Endothelial cell of umbilical vein (primary cell): ENCODE measurements around the gene MARCHF9. TPM values are rescaled to one million over a fixed set of nuclear protein-coding genes. Genes with fewer than 3 reads are reported as not detected.

ENCODE experiments used
- BruUV-seq: library from RNA; stranded (reverse); fragments of 400-500 nt; replicated peaks from 2 replicates; lab custom pipeline; 2021; lab: Mats Ljungman, UMichigan
- CTCF ChIA-PET: fragments of 300-600, 350-600 bp; sonication (Branson Sonifier 250); formaldehyde crosslinking; loops from one replicate; lab custom pipeline; 2021; ENCODE audit warnings: antibody characterized with exemption, inconsistent platforms; lab: Charles Lee
- POLR2A ChIA-PET: fragments of 300-600, 350-600 bp; sonication (Branson Sonifier 250); formaldehyde crosslinking; loops from one replicate; lab custom pipeline; 2021; ENCODE audit warnings: antibody characterized with exemption, inconsistent platforms; lab: Charles Lee
- DNase-seq: peaks from one replicate; pipeline ENCODE4 v3.0.0-alpha.2; 2011; ENCODE audit warnings: low read depth, low spot score
- FAIRE-seq: peaks from 2 replicates; lab custom pipeline; 2011; peaks lifted over from hg19 to GRCh38; lab: Jason Lieb, UNC
- H2AFZ ChIP-seq: 2 replicates; pipeline ENCODE4 v1.6.0; 2012; ENCODE audit warnings: low read depth, low read length, control low read depth, inconsistent platforms
- H3K27ac ChIP-seq: 2 replicates; pipeline ENCODE4 v1.5.1; 2011; ENCODE audit warnings: low read depth, mild to moderate bottlenecking, control low read depth, low read length, moderate library complexity; ENCODE audit not compliant: insufficient read depth
- H3K27me3 ChIP-seq, 2 experiments: 2 replicates each; pipeline versions ENCODE4 v1.6.0 to v1.6.1; 2011; ENCODE audit warnings: low read length in 2 of 2, mixed read lengths in 1 of 2; ENCODE audit not compliant: control insufficient read depth in 2 of 2, insufficient read depth in 2 of 2
- H3K36me3 ChIP-seq, 2 experiments: 2 replicates in 1 of 2; 3 replicates in 1 of 2; pipeline ENCODE4 v1.5.1; 2011; ENCODE audit warnings: low read length in 2 of 2, mild to moderate bottlenecking in 1 of 2, moderate library complexity in 1 of 2; ENCODE audit not compliant: control insufficient read depth in 2 of 2, insufficient read depth in 2 of 2; ENCODE audit errors: extremely low read depth in 1 of 2
- H3K4me1 ChIP-seq: 3 replicates; pipeline ENCODE4 v1.5.1; 2011; ENCODE audit warnings: mild to moderate bottlenecking, low read length; ENCODE audit not compliant: control insufficient read depth, insufficient read depth; ENCODE audit errors: extremely low read depth
- H3K4me2 ChIP-seq: 2 replicates; pipeline ENCODE4 v1.6.1; 2011; ENCODE audit warnings: low read length, control low read depth, mixed read lengths; ENCODE audit not compliant: insufficient read depth
- H3K4me3 ChIP-seq, 3 experiments: fragments of 200-600 bp in 1 of 3; sonication (generic), shearing (Covaris generic) in 1 of 3; replicated peaks in 1 of 3; 2 replicates each; pipeline ENCODE4 v1.5.1; 2011 to 2016; ENCODE audit warnings: control low read depth in 3 of 3, low read length in 3 of 3, mild to moderate bottlenecking in 2 of 3, inconsistent platforms in 1 of 3, low read depth in 1 of 3, moderate library complexity in 1 of 3; ENCODE audit not compliant: insufficient read depth in 1 of 3
- H3K79me2 ChIP-seq: 2 replicates; pipeline ENCODE4 v1.6.0; 2012; ENCODE audit warnings: low read length, inconsistent platforms; ENCODE audit not compliant: control insufficient read depth, insufficient read depth
- H3K9ac ChIP-seq: replicated peaks from 2 replicates; pipeline ENCODE3; 2011; ENCODE audit warnings: low read length, control low read depth; ENCODE audit not compliant: insufficient read depth; ENCODE audit errors: extremely low read depth
- H3K9me1 ChIP-seq: replicated peaks from 3 replicates; pipeline ENCODE4 v1.6.0; 2011; ENCODE audit warnings: mild to moderate bottlenecking, low read length; ENCODE audit not compliant: control insufficient read depth, insufficient read depth; ENCODE audit errors: extremely low read depth
- H3K9me3 ChIP-seq: replicated peaks from 2 replicates; pipeline ENCODE4 v1.5.1; 2012; ENCODE audit warnings: low read length, inconsistent platforms; ENCODE audit not compliant: control insufficient read depth, insufficient read depth
- H4K20me1 ChIP-seq: replicated peaks from 2 replicates; pipeline ENCODE3; 2011; ENCODE audit warnings: mild to moderate bottlenecking, low read length; ENCODE audit not compliant: control insufficient read depth, insufficient read depth; ENCODE audit errors: extremely low read depth
- EZH2 ChIP-seq: IDR thresholded peaks from 2 replicates; pipeline ENCODE4 v1.6.1; 2012; ENCODE audit warnings: borderline replicate concordance, low read depth, mild to moderate bottlenecking, moderate library complexity, low read length, inconsistent platforms; ENCODE audit not compliant: severe bottlenecking
- FOS ChIP-seq: IDR thresholded peaks from 2 replicates; pipeline ENCODE4 v1.6.1; 2011; ENCODE audit warnings: mild to moderate bottlenecking, low read length, moderate library complexity, borderline replicate concordance; ENCODE audit not compliant: insufficient read depth
- GATA2 ChIP-seq: IDR thresholded peaks from 2 replicates; pipeline ENCODE4 v1.7.0; 2011; ENCODE audit warnings: low read depth, mild to moderate bottlenecking, moderate library complexity, mixed read lengths, low read length; ENCODE audit not compliant: insufficient read length, insufficient read depth
- JUN ChIP-seq: IDR thresholded peaks from 2 replicates; pipeline ENCODE4 v1.6.1; 2011; ENCODE audit warnings: borderline replicate concordance, low read depth; ENCODE audit not compliant: insufficient read length, insufficient read depth
- MYC ChIP-seq: IDR thresholded peaks from one replicate; pipeline ENCODE4 v1.6.1; 2011; ENCODE audit warnings: mild to moderate bottlenecking, low read depth, low read length
- POLR2A ChIP-seq: IDR thresholded peaks from 2 replicates; pipeline ENCODE4 v1.6.1; 2012; ENCODE audit warnings: low read depth, mild to moderate bottlenecking, control low read depth, low read length
- POLR2AphosphoS5 ChIP-seq: IDR thresholded peaks from 2 replicates; pipeline ENCODE4 v1.6.1; 2012; ENCODE audit warnings: low read depth, mild to moderate bottlenecking, control low read depth, low read length, moderate library complexity; ENCODE audit not compliant: insufficient read depth
- dilution Hi-C: fragments of 300-500 bp; cut with MboI; formaldehyde crosslinking; loops from one replicate; pipeline ENCODE4 v1.15.0; 2019; ENCODE audit warnings: low sequenced_read_pairs; ENCODE audit not compliant: extremely low pct_ligation_motif_present
- intact Hi-C: fragments of 100-400 bp; cut with micrococcal nuclease; formaldehyde crosslinking; loops from one replicate; pipeline ENCODE4 v1.10.0; 2022
- polyA plus RNA-seq, 4 experiments: library from polyadenylated mRNA; depleted of rRNA in 3 of 4; stranded (reverse) in 3 of 4; unstranded in 1 of 4; fragments of >200 nt; gene quantifications; 2 replicates each; pipeline versions ENCODE4 v1.2.1 to v1.2.3, GENCODE V29; 2011 to 2012; ENCODE audit warnings: missing spikeins in 1 of 4
- total RNA-seq: library from RNA; stranded (reverse); gene quantifications from 2 replicates; pipeline ENCODE4 v1.2.3, GENCODE V29; 2021
- TF ChIP-seq, protein P1 (sequence below): IDR thresholded peaks from 2 replicates; pipeline ENCODE4 v1.6.1; 2011; ENCODE audit not compliant: insufficient read depth, insufficient read length
- TF ChIP-seq, protein P2 (sequence below), 2 donors: IDR thresholded peaks; 1 replicate in 1 of 2; 2 replicates in 1 of 2; pipeline ENCODE4 v1.5.1; 2011; ENCODE audit warnings: low read length in 2 of 2, mild to moderate bottlenecking in 2 of 2, moderate library complexity in 2 of 2, control low read depth in 1 of 2, inconsistent platforms in 1 of 2, low read depth in 1 of 2; ENCODE audit not compliant: insufficient read depth in 1 of 2; ENCODE audit errors: extremely low read depth in 1 of 2

MARCHF9 gene
- total and polyA plus RNA-seq, 2 donors (not counting 3 experiments of a cell fraction or from before 2014, with no cell fraction given), result 4.6 to 4.8 TPM

GRCh38 chr12:57722716-57723629 is 31.9 kb upstream of the MARCHF9 start:
- POLR2A ChIA-PET, result no interaction called here
- Histone ChIP-seq H4K20me1 (no peaks in the 10 kb centered on the region), H3K27me3 (no peaks in the 10 kb centered on the region), H3K9me3 (no peaks in the 10 kb centered on the region), H3K36me3 (peaks cover 0 to 18% of the 10 kb centered on the region in 2 experiments), H3K4me2 (no peak overlapping the region), H3K79me2 (no peaks in the 10 kb centered on the region), H3K9ac (no peak overlapping the region), H3K4me3 (no peak overlapping the region), H3K9me1 (no peaks in the 10 kb centered on the region), H3K4me1 (peaks cover 7% of the 10 kb centered on the region), H2AFZ (no peak overlapping the region), H3K27ac (no peak overlapping the region)
- intact Hi-C loops, result no loop called here
- TF ChIP-seq GATA2, result no peak
- no peak for TF ChIP-seq EZH2
- no peak for TF ChIP-seq JUN
- TF ChIP-seq POLR2A, result no peak
- TF ChIP-seq POLR2AphosphoS5, result no peak
- no peak for TF ChIP-seq MYC
- CTCF ChIA-PET, result interaction anchor here (0.6 to 4.6 kb wide), 3 partner anchors 13 to 14 kb away, joined by 4 to 48 read pairs (median 4); partner anchors contain the start of gene AGAP2
- DNase-seq (no peak), FAIRE-seq (no peak)
- BruUV-seq, result no TSS peak
- dilution Hi-C loops, result no loop called here

GRCh38 chr12:57723630-57723962 is 31.3 kb upstream of the MARCHF9 start:
- no peaks in the 10 kb centered on the region for H4K20me1 ChIP-seq
- no peaks in the 10 kb centered on the region for H3K79me2 ChIP-seq
- H3K27me3 ChIP-seq, result no peaks in the 10 kb centered on the region
- no peak for FAIRE-seq
- H3K9me3 ChIP-seq, result no peaks in the 10 kb centered on the region
- H3K4me2 ChIP-seq, result no peak overlapping the region
- intact Hi-C loops (no loop called here), dilution Hi-C loops (no loop called here)
- TF ChIP-seq GATA2 (no peak), POLR2AphosphoS5 (no peak), MYC (no peak), POLR2A (no peak), EZH2 (no peak), FOS (no peak), JUN (no peak)
- TF ChIP-seq, protein P1, sequence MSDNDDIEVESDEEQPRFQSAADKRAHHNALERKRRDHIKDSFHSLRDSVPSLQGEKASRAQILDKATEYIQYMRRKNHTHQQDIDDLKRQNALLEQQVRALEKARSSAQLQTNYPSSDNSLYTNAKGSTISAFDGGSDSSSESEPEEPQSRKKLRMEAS, result no peak
- TF ChIP-seq, protein P2, sequence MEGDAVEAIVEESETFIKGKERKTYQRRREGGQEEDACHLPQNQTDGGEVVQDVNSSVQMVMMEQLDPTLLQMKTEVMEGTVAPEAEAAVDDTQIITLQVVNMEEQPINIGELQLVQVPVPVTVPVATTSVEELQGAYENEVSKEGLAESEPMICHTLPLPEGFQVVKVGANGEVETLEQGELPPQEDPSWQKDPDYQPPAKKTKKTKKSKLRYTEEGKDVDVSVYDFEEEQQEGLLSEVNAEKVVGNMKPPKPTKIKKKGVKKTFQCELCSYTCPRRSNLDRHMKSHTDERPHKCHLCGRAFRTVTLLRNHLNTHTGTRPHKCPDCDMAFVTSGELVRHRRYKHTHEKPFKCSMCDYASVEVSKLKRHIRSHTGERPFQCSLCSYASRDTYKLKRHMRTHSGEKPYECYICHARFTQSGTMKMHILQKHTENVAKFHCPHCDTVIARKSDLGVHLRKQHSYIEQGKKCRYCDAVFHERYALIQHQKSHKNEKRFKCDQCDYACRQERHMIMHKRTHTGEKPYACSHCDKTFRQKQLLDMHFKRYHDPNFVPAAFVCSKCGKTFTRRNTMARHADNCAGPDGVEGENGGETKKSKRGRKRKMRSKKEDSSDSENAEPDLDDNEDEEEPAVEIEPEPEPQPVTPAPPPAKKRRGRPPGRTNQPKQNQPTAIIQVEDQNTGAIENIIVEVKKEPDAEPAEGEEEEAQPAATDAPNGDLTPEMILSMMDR (IDR thresholded peaks at IDR 0.05; ENCODE audit: extremely low read depth in 1 of 2, insufficient read depth in 1 of 2, low read depth in 1 of 2, low read length in 2 of 2), result no peak
- peaks cover 7% of the 10 kb centered on the region for H3K4me1 ChIP-seq
- no peak for DNase-seq
- no peaks in the 10 kb centered on the region for H3K9me1 ChIP-seq
- H3K27ac ChIP-seq, result no peak overlapping the region
- POLR2A ChIA-PET, result no interaction called here
- H3K36me3 ChIP-seq, result peaks cover 0 to 16% of the 10 kb centered on the region in 2 experiments
- H3K4me3 ChIP-seq, result no peak overlapping the region
- H3K9ac ChIP-seq, result no peak overlapping the region
- no TSS peak for BruUV-seq
- H2AFZ ChIP-seq, result no peak overlapping the region
- CTCF ChIA-PET, result interaction anchor here (0.9 to 4.6 kb wide), 2 partner anchors 9 to 13 kb away, joined by 3 to 48 read pairs; partner anchors contain the start of gene AGAP2
